Psoas muscle (tissue), 8 donors: ENCODE results near the gene SLC25A22. TPM values are rescaled to one million over a fixed set of nuclear protein-coding genes. Genes with fewer than 3 reads are reported as not detected.

Experiments
- ATAC-seq, 4 donors: fragments of 200-7000 bp; cut with Tn5 transposase; one replicate each; pipeline ENCODE4 v1.9.1; 2020; ENCODE audit warnings: moderate library complexity in 3 of 4, mild to moderate bottlenecking in 2 of 4
- DNase-seq, 2 donors: peaks; one replicate each; pipeline ENCODE4 v3.0.0-alpha.2; 2020
- H3K27ac ChIP-seq: fragments of 200-600 bp; one replicate; pipeline ENCODE4 v1.8.0; 2022
- H3K27me3 ChIP-seq, 3 donors: fragments of 200-600 bp in 1 of 3; one replicate each; pipeline versions ENCODE4 v1.6.1 to v1.8.0; 2013 to 2022; ENCODE audit warnings: low read length in 2 of 3, mild to moderate bottlenecking in 2 of 3, moderate library complexity in 1 of 3; ENCODE audit not compliant: insufficient read depth in 3 of 3
- H3K36me3 ChIP-seq, 2 donors: fragments of 200-600 bp in 1 of 2; one replicate each; pipeline versions ENCODE4 v1.6.1 to v1.8.0; 2013 to 2022; ENCODE audit warnings: low read depth in 1 of 2, mild to moderate bottlenecking in 1 of 2, moderate library complexity in 1 of 2; ENCODE audit not compliant: insufficient read depth in 1 of 2
- H3K4me1 ChIP-seq: fragments of 200-600 bp; one replicate; pipeline ENCODE4 v1.8.0; 2022
- H3K4me3 ChIP-seq: fragments of 200-600 bp; one replicate; pipeline ENCODE4 v1.8.0; 2022; ENCODE audit warnings: mild to moderate bottlenecking
- H3K9me3 ChIP-seq: fragments of 200-600 bp; one replicate; pipeline ENCODE4 v1.8.0; 2022
- CTCF ChIP-seq: fragments of 200-600 bp; IDR thresholded peaks from one replicate; pipeline ENCODE4 v1.8.0; 2022; ENCODE audit warnings: antibody characterized with exemption
- WGBS, 3 donors: extraction: QIAGEN DNeasy Blood & Tissue Kit; methylation state at CpG; one replicate each; pipeline versions ENCODE4 v1.1.6 to v1.1.7; 2013; 5-methylcytosine and 5-hydroxymethylcytosine counted together
- intact Hi-C, 2 donors: fragments of 100-400 bp; cut with DNase I; formaldehyde crosslinking; loops; one replicate each; pipeline versions ENCODE4 v1.11.0 to v1.14.2; 2022
- polyA plus RNA-seq, 3 donors: library from polyadenylated mRNA; stranded (reverse); fragments of 200-250 nt; gene quantifications; one replicate each; pipeline ENCODE4 v1.2.3, GENCODE V29; 2013
- total RNA-seq, 4 donors: library from RNA; stranded (reverse); fragmentation: NEBNext Ultra II Directional in 2 of 4; extraction: Animal tissue kit (Norgen Biotek cat#: 25700) in 2 of 4; gene quantifications; one replicate each; pipeline versions ENCODE4 v1.2.1 to v1.2.4, GENCODE V29; 2021 to 2023
- donor health status: healthy with polysubstance abuse.
- donor health status: DM: no; HTN: no; CAD: no; lungs with moderate emphysema.
- donor health status: Bipolar disorder and iron deficiency.
- donor health status: healthy.
- donor health status: DM: yes; HTN: yes; CAD: no.
- donor health status: DM: no; HTN: no; CAD: no.
- donor health status: DM: no; HTN: no; CAD: no.
- donor health status: DM: yes; HTN: yes; CAD: no.

The SLC25A22 gene
- total and polyA plus RNA-seq, 7 donors: 0.49 to 4.3 (median 1.6) TPM

- Histone ChIP-seq H3K4me1 (peaks cover 31% of the 10 kb centered on the region), H3K27me3 (no peaks in the 10 kb centered on the region), H3K27ac (peak overlapping the region; percentile 97), H3K9me3 (no peaks in the 10 kb centered on the region), H3K36me3 (peaks cover 10 to 46% of the 10 kb centered on the region in 2 donors), H3K4me3 (peak overlapping the region; percentile 93)
- ATAC-seq: peak in 3 of 4 donors; percentile 1 to 36 (median 9)
- WGBS, 3 donors: 44 to 58% (median 48%) methylated on average over 14 of the region's 14 CpGs
- no peak for DNase-seq
- TF ChIP-seq CTCF: peak; percentile 15
- intact Hi-C loops: no loop called here
Observed at GRCh38 chr11:811446-812245, 13.6 kb upstream of the SLC25A22 start.

- Histone ChIP-seq H3K4me1 (peaks cover 31% of the 10 kb centered on the region), H3K27ac (peak overlapping the region; percentile 97), H3K36me3 (peaks cover 10 to 42% of the 10 kb centered on the region in 2 donors), H3K27me3 (no peaks in the 10 kb centered on the region), H3K9me3 (no peaks in the 10 kb centered on the region), H3K4me3 (peak overlapping the region; percentile 93)
- DNase-seq (no peak), ATAC-seq (no peak)
- intact Hi-C loops: no loop called here
- TF ChIP-seq CTCF: no peak
- WGBS, 3 donors: 0 to 1% (median 1%) methylated on average over 55 of the region's 55 CpGs
Observed at GRCh38 chr11:810040-810567, 12.0 kb upstream of the SLC25A22 start.

GRCh38 chr11:809287-810039, 11.4 kb upstream of the SLC25A22 start, which contains the start of gene RPLP2:
RPLP2 (plus strand) TSS chr11:809967; CDS start chr11:810235, 268 bp downstream.
- Histone ChIP-seq H3K27me3 (no peaks in the 10 kb centered on the region), H3K4me1 (peaks cover 37% of the 10 kb centered on the region), H3K9me3 (no peaks in the 10 kb centered on the region), H3K4me3 (peak within 1 kb of the TSS; percentile 93), H3K27ac (peak within 1 kb of the TSS; percentile 97), H3K36me3 (peaks cover 10 to 36% of the 10 kb centered on the region in 2 donors)
- DNase-seq (peak; percentile 99), ATAC-seq (peak; percentile 89 to 91 (median 89))
- WGBS, 3 donors: 0% methylated on average over 73 to 81 of the region's 81 CpGs
- intact Hi-C loops: no loop called here
- TF ChIP-seq CTCF: no peak

GRCh38 chr11:808427-809286, 10.6 kb upstream of the SLC25A22 start:
- DNase-seq: peak; percentile 91 to 96
- peak in 3 of 4 donors; percentile 75 to 80 (median 79) for ATAC-seq
- WGBS, 3 donors: 30 to 31% (median 30%) methylated on average over 34 to 36 of the region's 36 CpGs

More at GRCh38 chr11:808427-809286, 10.6 kb upstream of the SLC25A22 start:
- Histone ChIP-seq H3K9me3 (no peaks in the 10 kb centered on the region), H3K4me1 (peaks cover 45% of the 10 kb centered on the region), H3K36me3 (peaks cover 9 to 28% of the 10 kb centered on the region in 2 donors), H3K27ac (peak overlapping the region; percentile 97), H3K27me3 (no peaks in the 10 kb centered on the region), H3K4me3 (peak overlapping the region; percentile 93)
- TF ChIP-seq CTCF: no peak
- intact Hi-C loops: no loop called here
